Activated naive CD8-positive, alpha-beta T cell (primary cell): Measurements from ENCODE around the gene HIVEP3.

ENCODE experiments used
- H3K27ac Mint-ChIP-seq: one replicate; pipeline ENCODE4 v1.8.0; 2021; ENCODE audit warnings: mixed read lengths
- H3K27me3 Mint-ChIP-seq: one replicate; pipeline ENCODE4 v1.8.0; 2021; ENCODE audit warnings: mixed read lengths
- H3K36me3 Mint-ChIP-seq: one replicate; pipeline ENCODE4 v1.8.0; 2021; ENCODE audit warnings: mixed read lengths
- H3K4me1 Mint-ChIP-seq: one replicate; pipeline ENCODE4 v1.8.0; 2021; ENCODE audit warnings: low read depth, mixed read lengths
- H3K4me3 Mint-ChIP-seq: one replicate; pipeline ENCODE4 v1.8.0; 2021; ENCODE audit warnings: mild to moderate bottlenecking, mixed read lengths
- H3K9me3 Mint-ChIP-seq: one replicate; pipeline ENCODE4 v1.8.0; 2021; ENCODE audit warnings: low read depth, mixed read lengths

The HIVEP3 gene

GRCh38 chr1:41691424-41691823, 227.3 kb downstream of the HIVEP3 start:
- Mint-ChIP-seq H3K27ac (no peak overlapping the region), H3K4me3 (no peak overlapping the region), H3K27me3 (no peaks in the 10 kb centered on the region), H3K9me3 (no peaks in the 10 kb centered on the region), H3K4me1 (peaks cover 20% of the 10 kb centered on the region), H3K36me3 (peaks cover 2% of the 10 kb centered on the region)

GRCh38 chr1:41690331-41690730, 228.4 kb downstream of the HIVEP3 start:
- Mint-ChIP-seq H3K4me3 (no peak overlapping the region), H3K27me3 (no peaks in the 10 kb centered on the region), H3K36me3 (peaks cover 2% of the 10 kb centered on the region), H3K27ac (peak overlapping the region; percentile 28), H3K9me3 (no peaks in the 10 kb centered on the region), H3K4me1 (peaks cover 24% of the 10 kb centered on the region)

- Mint-ChIP-seq H3K4me1 (peaks cover 29% of the 10 kb centered on the region), H3K4me3 (no peak overlapping the region), H3K27ac (no peak overlapping the region), H3K27me3 (no peaks in the 10 kb centered on the region), H3K9me3 (no peaks in the 10 kb centered on the region), H3K36me3 (peaks cover 2% of the 10 kb centered on the region)
These were observed 229.2 kb downstream of the HIVEP3 start for GRCh38 chr1:41689558-41689981.

GRCh38 chr1:41689139-41689538, 229.6 kb downstream of the HIVEP3 start:
- H3K36me3 Mint-ChIP-seq: peaks cover 2% of the 10 kb centered on the region
- no peak overlapping the region for H3K4me3 Mint-ChIP-seq
- H3K27ac Mint-ChIP-seq: no peak overlapping the region
- H3K27me3 Mint-ChIP-seq: no peaks in the 10 kb centered on the region
- H3K4me1 Mint-ChIP-seq: peaks cover 34% of the 10 kb centered on the region
- no peaks in the 10 kb centered on the region for H3K9me3 Mint-ChIP-seq

- Mint-ChIP-seq H3K27ac (no peak overlapping the region), H3K4me3 (no peak overlapping the region), H3K9me3 (no peaks in the 10 kb centered on the region), H3K27me3 (no peaks in the 10 kb centered on the region), H3K4me1 (peaks cover 52% of the 10 kb centered on the region), H3K36me3 (peaks cover 2% of the 10 kb centered on the region)
These were observed 231.7 kb downstream of the HIVEP3 start for GRCh38 chr1:41687007-41687406.

GRCh38 chr1:41683681-41684500, 234.8 kb downstream of the HIVEP3 start:
- Mint-ChIP-seq H3K27ac (peak overlapping the region; percentile 6), H3K4me3 (peak overlapping the region; percentile 42), H3K36me3 (no peaks in the 10 kb centered on the region), H3K9me3 (no peaks in the 10 kb centered on the region), H3K4me1 (peaks cover 48% of the 10 kb centered on the region), H3K27me3 (no peaks in the 10 kb centered on the region)

GRCh38 chr1:41682845-41683625, 235.7 kb downstream of the HIVEP3 start:
- H3K36me3 Mint-ChIP-seq: no peaks in the 10 kb centered on the region
- no peaks in the 10 kb centered on the region for H3K27me3 Mint-ChIP-seq
- H3K4me1 Mint-ChIP-seq: peaks cover 52% of the 10 kb centered on the region
- peak overlapping the region; percentile 28 for H3K4me3 Mint-ChIP-seq
- H3K27ac Mint-ChIP-seq: peak overlapping the region; percentile 30
- no peaks in the 10 kb centered on the region for H3K9me3 Mint-ChIP-seq

GRCh38 chr1:41682149-41682548, 236.6 kb downstream of the HIVEP3 start:
- Mint-ChIP-seq H3K27ac (no peak overlapping the region), H3K4me1 (peaks cover 51% of the 10 kb centered on the region)

GRCh38 chr1:41681331-41682098, 237.2 kb downstream of the HIVEP3 start:
- H3K4me3 Mint-ChIP-seq: no peak overlapping the region
- H3K27ac Mint-ChIP-seq: no peak overlapping the region
- peaks cover 46% of the 10 kb centered on the region for H3K4me1 Mint-ChIP-seq
- H3K27me3 Mint-ChIP-seq: no peaks in the 10 kb centered on the region
- H3K9me3 Mint-ChIP-seq: no peaks in the 10 kb centered on the region
- H3K36me3 Mint-ChIP-seq: no peaks in the 10 kb centered on the region

More at GRCh38 chr1:41682149-41682548, 236.6 kb downstream of the HIVEP3 start:
- H3K4me3 Mint-ChIP-seq: no peak overlapping the region
- H3K36me3 Mint-ChIP-seq: no peaks in the 10 kb centered on the region
- H3K9me3 Mint-ChIP-seq: no peaks in the 10 kb centered on the region
- no peaks in the 10 kb centered on the region for H3K27me3 Mint-ChIP-seq

- H3K27ac Mint-ChIP-seq: no peak overlapping the region
- peaks cover 48% of the 10 kb centered on the region for H3K4me1 Mint-ChIP-seq
- no peaks in the 10 kb centered on the region for H3K9me3 Mint-ChIP-seq
- H3K4me3 Mint-ChIP-seq: no peak overlapping the region
- no peaks in the 10 kb centered on the region for H3K27me3 Mint-ChIP-seq
- no peaks in the 10 kb centered on the region for H3K36me3 Mint-ChIP-seq
These were observed 238.7 kb downstream of the HIVEP3 start for GRCh38 chr1:41679994-41680393.

- H3K4me3 Mint-ChIP-seq: no peak overlapping the region
These were observed 239.2 kb downstream of the HIVEP3 start for GRCh38 chr1:41679531-41679930.

GRCh38 chr1:41678111-41678878, 240.4 kb downstream of the HIVEP3 start:
- no peaks in the 10 kb centered on the region for H3K9me3 Mint-ChIP-seq
- H3K36me3 Mint-ChIP-seq: no peaks in the 10 kb centered on the region
- H3K4me1 Mint-ChIP-seq: peaks cover 48% of the 10 kb centered on the region
- H3K27me3 Mint-ChIP-seq: no peaks in the 10 kb centered on the region
- H3K27ac Mint-ChIP-seq: no peak overlapping the region
- no peak overlapping the region for H3K4me3 Mint-ChIP-seq

More at GRCh38 chr1:41679531-41679930, 239.2 kb downstream of the HIVEP3 start:
- H3K9me3 Mint-ChIP-seq: no peaks in the 10 kb centered on the region
- H3K27me3 Mint-ChIP-seq: no peaks in the 10 kb centered on the region
- no peak overlapping the region for H3K27ac Mint-ChIP-seq
- peaks cover 48% of the 10 kb centered on the region for H3K4me1 Mint-ChIP-seq
- H3K36me3 Mint-ChIP-seq: no peaks in the 10 kb centered on the region

GRCh38 chr1:41677620-41678019, 241.1 kb downstream of the HIVEP3 start:
- no peak overlapping the region for H3K4me3 Mint-ChIP-seq
- no peaks in the 10 kb centered on the region for H3K36me3 Mint-ChIP-seq
- peaks cover 48% of the 10 kb centered on the region for H3K4me1 Mint-ChIP-seq
- H3K27ac Mint-ChIP-seq: no peak overlapping the region
- no peaks in the 10 kb centered on the region for H3K9me3 Mint-ChIP-seq
- H3K27me3 Mint-ChIP-seq: no peaks in the 10 kb centered on the region

- Mint-ChIP-seq H3K4me1 (peaks cover 64% of the 10 kb centered on the region), H3K9me3 (no peaks in the 10 kb centered on the region), H3K27me3 (no peaks in the 10 kb centered on the region), H3K36me3 (no peaks in the 10 kb centered on the region), H3K4me3 (no peak overlapping the region), H3K27ac (no peak overlapping the region)
These were observed 243.3 kb downstream of the HIVEP3 start for GRCh38 chr1:41675401-41675800.
